Lower lobe of right lung (tissue), 2 donors: ENCODE measurements around the gene KAT6B. TPM values are rescaled to one million over a fixed set of nuclear protein-coding genes. Genes with fewer than 3 reads are reported as not detected.
A peak's percentile ranks its signal among the peaks of the same experiment; 100 is the strongest.

Experiments used
- ATAC-seq, 2 donors: fragments of 200-7000 bp; cut with Tn5 transposase; one replicate each; pipeline ENCODE4 v1.9.1; 2020 to 2022; ENCODE audit warnings: mild to moderate bottlenecking in 2 of 2, moderate library complexity in 2 of 2
- DNase-seq: peaks from one replicate; pipeline ENCODE4 v3.0.0-alpha.2; 2020
- H3K27ac ChIP-seq: fragments of 200-600 bp; one replicate; pipeline ENCODE4 v1.8.0; 2022
- H3K27me3 ChIP-seq: fragments of 200-600 bp; one replicate; pipeline ENCODE4 v1.8.0; 2022; ENCODE audit warnings: low read depth
- H3K36me3 ChIP-seq: fragments of 200-600 bp; one replicate; pipeline ENCODE4 v1.8.0; 2022; ENCODE audit warnings: mild to moderate bottlenecking
- H3K4me1 ChIP-seq: fragments of 200-600 bp; one replicate; pipeline ENCODE4 v1.8.0; 2022
- H3K4me3 ChIP-seq: fragments of 200-600 bp; one replicate; pipeline ENCODE4 v1.8.0; 2022; ENCODE audit warnings: mild to moderate bottlenecking
- H3K9me3 ChIP-seq: fragments of 200-600 bp; one replicate; pipeline ENCODE4 v1.8.0; 2022
- CTCF ChIP-seq: fragments of 200-600 bp; IDR thresholded peaks from one replicate; pipeline ENCODE4 v1.8.0; 2022; ENCODE audit warnings: antibody characterized with exemption, mild to moderate bottlenecking
- intact Hi-C: fragments of 100-400 bp; cut with DNase I; formaldehyde crosslinking; loops from one replicate; pipeline ENCODE4 v1.11.0; 2022
- total RNA-seq: library from RNA; stranded (reverse); fragmentation: NEBNext Ultra II Directional; extraction: Animal tissue kit (Norgen Biotek cat#: 25700); gene quantifications from one replicate; pipeline ENCODE4 v1.2.1, GENCODE V29; 2021
- donor health status: DM: no; HTN: yes; CAD: no; lungs with severe emphysema.

Gene KAT6B
- total RNA-seq, 1 donor from 2014 or later: 46.3 TPM

GRCh38 chr10:75033399-75034130 lies 207.2 kb downstream of the KAT6B start:
- intact Hi-C loops: no loop called here
- Histone ChIP-seq H3K9me3 (no peaks in the 10 kb centered on the region), H3K27me3 (no peaks in the 10 kb centered on the region), H3K4me1 (no peaks in the 10 kb centered on the region), H3K36me3 (peaks cover 24% of the 10 kb centered on the region), H3K4me3 (no peak overlapping the region), H3K27ac (peak overlapping the region; percentile 26)
- TF ChIP-seq CTCF: no peak
- DNase-seq: no peak
- ATAC-seq: peak in 1 of 2 donors; percentile 28

DNA sequence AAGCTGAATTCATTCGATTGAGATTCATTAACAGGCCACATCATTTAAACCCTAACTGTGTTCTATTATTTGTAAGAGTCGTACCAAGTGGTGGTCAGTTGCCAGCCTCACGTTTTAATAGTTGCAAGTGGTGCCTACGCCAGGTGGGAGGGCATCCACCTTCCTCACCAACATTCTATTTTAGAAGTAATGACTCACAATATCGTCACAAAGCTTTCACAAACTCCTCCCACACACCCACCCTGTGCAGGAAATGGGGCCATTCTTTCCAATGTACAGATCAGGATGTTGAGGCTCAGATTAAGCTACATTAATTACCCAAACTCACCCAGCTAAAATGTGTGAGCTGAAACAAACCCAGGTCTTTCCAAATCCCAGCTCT lies 207.7 kb downstream of the KAT6B start:
- ATAC-seq: no peak

GRCh38 chr10:75034714-75035258 lies 208.4 kb downstream of the KAT6B start:
- Histone ChIP-seq H3K27ac (no peak overlapping the region), H3K9me3 (no peaks in the 10 kb centered on the region), H3K4me3 (no peak overlapping the region), H3K4me1 (no peaks in the 10 kb centered on the region), H3K27me3 (no peaks in the 10 kb centered on the region), H3K36me3 (peaks cover 14% of the 10 kb centered on the region)
- ATAC-seq (no peak), DNase-seq (no peak)
- intact Hi-C loops: no loop called here
- no peak for TF ChIP-seq CTCF

More for the DNA sequence above, 207.7 kb downstream of the KAT6B start:
- DNase-seq: no peak
- H3K9me3 ChIP-seq: no peaks in the 10 kb centered on the region
- peaks cover 19% of the 10 kb centered on the region for H3K36me3 ChIP-seq
- no peak overlapping the region for H3K4me3 ChIP-seq
- intact Hi-C loops: no loop called here
- H3K27ac ChIP-seq: no peak overlapping the region
- no peaks in the 10 kb centered on the region for H3K27me3 ChIP-seq
- H3K4me1 ChIP-seq: no peaks in the 10 kb centered on the region
- TF ChIP-seq CTCF: no peak

DNA sequence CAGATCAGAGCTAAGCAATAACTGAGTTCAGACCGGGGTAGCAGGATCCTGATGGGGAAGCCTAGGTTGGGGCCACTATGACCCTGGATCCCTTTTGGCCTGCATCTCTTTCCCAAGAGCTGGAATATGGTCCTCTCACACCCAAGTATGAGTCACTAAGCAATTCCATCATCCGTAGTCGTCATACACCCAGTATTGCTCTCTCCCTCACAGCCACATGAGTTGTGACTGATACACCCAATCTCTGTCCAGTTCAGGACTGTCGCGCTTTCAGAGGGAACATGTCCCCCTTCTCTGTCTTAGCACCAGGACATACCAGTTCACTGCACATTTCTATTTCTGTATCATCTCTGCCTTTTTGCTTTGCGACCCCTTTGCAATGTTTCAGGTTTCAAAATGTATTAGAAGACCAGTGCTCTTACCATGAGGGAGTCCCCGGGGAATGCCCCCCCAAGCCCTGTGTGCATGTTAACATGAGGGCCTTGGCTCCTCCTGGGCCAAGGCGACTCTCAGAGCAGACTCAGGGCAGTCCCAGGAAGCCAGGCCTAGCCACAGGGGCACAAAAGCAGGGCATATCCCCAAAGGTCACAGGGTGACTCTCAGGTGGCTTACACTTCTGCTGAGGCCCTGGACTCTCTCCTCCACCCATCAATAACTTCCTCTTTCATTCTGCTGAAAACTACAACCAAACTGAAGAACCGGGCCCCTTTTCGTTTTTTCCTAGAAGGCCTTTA lies 209.7 kb downstream of the KAT6B start:
- Histone ChIP-seq H3K4me3 (no peak overlapping the region), H3K27me3 (no peaks in the 10 kb centered on the region), H3K4me1 (no peaks in the 10 kb centered on the region), H3K36me3 (peaks cover under 1% of the 10 kb centered on the region), H3K9me3 (no peaks in the 10 kb centered on the region), H3K27ac (no peak overlapping the region)
- intact Hi-C loops: no loop called here
- no peak for ATAC-seq
- no peak for DNase-seq
- TF ChIP-seq CTCF: no peak

- no peaks in the 10 kb centered on the region for H3K9me3 ChIP-seq
- TF ChIP-seq CTCF: no peak
- H3K27me3 ChIP-seq: no peaks in the 10 kb centered on the region
- no peaks in the 10 kb centered on the region for H3K4me1 ChIP-seq
- no peak for DNase-seq
- no peak overlapping the region for H3K27ac ChIP-seq
- no peaks in the 10 kb centered on the region for H3K36me3 ChIP-seq
- no peak for ATAC-seq
- H3K4me3 ChIP-seq: no peak overlapping the region
- intact Hi-C loops: no loop called here
Observed at GRCh38 chr10:75037171-75038153, 211.1 kb downstream of the KAT6B start.
